K562 (cell line): ENCODE measurements around the gene NUP98. TPM values are rescaled to one million over a fixed set of nuclear protein-coding genes. Genes with fewer than 3 reads are reported as not detected.
A peak's percentile ranks its signal among the peaks of the same experiment; 100 is the strongest.

Source experiments
- ARID4B ChIP-seq: sonication (generic); formaldehyde crosslinking; IDR thresholded peaks from 2 replicates; pipeline ENCODE4 v1.8.0; 2022; ENCODE audit warnings: mild to moderate bottlenecking, missing genetic modification reagents
- BRD9 ChIP-seq: fragments of 450-650 bp; IDR thresholded peaks from 2 replicates; pipeline ENCODE4 v1.6.1; 2018; ENCODE audit warnings: low read depth; ENCODE audit not compliant: partially characterized antibody
- CCAR2 ChIP-seq: fragments of 200-400 bp; formaldehyde crosslinking; IDR thresholded peaks from 2 replicates; pipeline ENCODE4 v1.6.1; 2017; ENCODE audit warnings: mild to moderate bottlenecking, low read depth, low read length
- CREB3 ChIP-seq: fragments of 450-650 bp; conservative IDR thresholded peaks from 2 replicates; pipeline ENCODE4 v1.6.1; 2016; ENCODE audit warnings: missing genetic modification characterization, low read depth, mild to moderate bottlenecking, missing compliant biosample characterization, moderate library complexity
- E4F1 ChIP-seq: fragments of 250-450 bp; sonication (Bioruptor Pico); IDR thresholded peaks from 2 replicates; pipeline ENCODE4 v1.5.0; 2021; ENCODE audit warnings: mild to moderate bottlenecking, borderline replicate concordance
- HCFC1 ChIP-seq: IDR thresholded peaks from 2 replicates; pipeline ENCODE4 v1.6.1; 2012; ENCODE audit warnings: low read depth, low read length, improper control_type of control experiment
- IFI16 ChIP-seq: fragments of 250-450 bp; sonication (Bioruptor Pico); IDR thresholded peaks from 2 replicates; pipeline ENCODE4 v2.1.2; 2022; ENCODE audit warnings: mild to moderate bottlenecking, inconsistent platforms
- JUN ChIP-seq, 2 experiments: sonication (generic) in 1 of 2; formaldehyde crosslinking in 1 of 2; IDR thresholded peaks; 2 replicates each; pipeline versions ENCODE4 v1.6.1 to v1.8.0; 2012 to 2022; ENCODE audit warnings: borderline replicate concordance in 2 of 2, mild to moderate bottlenecking in 2 of 2, improper control_type of control experiment in 1 of 2, low read depth in 1 of 2, low read length in 1 of 2, missing genetic modification reagents in 1 of 2
- NONO ChIP-seq, 2 experiments: fragments of 200-400 bp in 1 of 2; fragments of 450-650 bp in 1 of 2; formaldehyde crosslinking in 1 of 2; IDR thresholded peaks; 2 replicates each; pipeline ENCODE4 v1.6.1; 2017; ENCODE audit warnings: low read depth in 2 of 2, mild to moderate bottlenecking in 2 of 2, moderate library complexity in 2 of 2, low read length in 1 of 2
- RCOR1 ChIP-seq, 2 experiments: IDR thresholded peaks; 2 replicates each; pipeline ENCODE4 v1.6.1; 2012; ENCODE audit warnings: low read depth in 2 of 2, low read length in 2 of 2, borderline replicate concordance in 1 of 2, improper control_type of control experiment in 1 of 2
- ZBTB5 ChIP-seq: fragments of 450-650 bp; IDR thresholded peaks from 2 replicates; pipeline ENCODE4 v1.6.1; 2017; ENCODE audit warnings: antibody characterized with exemption
- ZNF311 ChIP-seq: fragments of 250-450 bp; sonication (Bioruptor Pico); IDR thresholded peaks from 2 replicates; pipeline ENCODE4 v1.4.0; 2020; ENCODE audit warnings: mild to moderate bottlenecking, moderate library complexity
- ZNF511 ChIP-seq: sonication (generic); formaldehyde crosslinking; IDR thresholded peaks from 2 replicates; pipeline ENCODE4 v1.8.0; 2022; ENCODE audit warnings: mild to moderate bottlenecking, missing genetic modification reagents
- ZNF717 ChIP-seq: fragments of 250-450 bp; sonication (Bioruptor Pico); IDR thresholded peaks from 2 replicates; pipeline ENCODE4 v1.5.0; 2021
- polyA plus RNA-seq, 8 experiments: library from polyadenylated mRNA; depleted of rRNA in 4 of 8; stranded (reverse) in 5 of 8; unstranded in 3 of 8; fragments of >200 nt; fragmentation: Nextera tagmentation in 2 of 8; fragmentation: Illumina TruSeq in 1 of 8; extraction: Ambion mirVana in 2 of 8; extraction: Trizol in 1 of 8; gene quantifications; 2 replicates each; pipeline versions ENCODE4 v1.2.1 to v1.2.3, GENCODE V29; 2011 to 2014; ENCODE audit warnings: inconsistent platforms in 1 of 8, missing spikeins in 1 of 8
- total RNA-seq, 7 experiments: library from RNA; depleted of rRNA in 6 of 7; stranded (reverse); fragments of >200 nt in 6 of 7; fragmentation: Illumina TruSeq in 2 of 7; extraction: Trizol in 2 of 7; gene quantifications; 2 replicates each; pipeline versions ENCODE4 v1.2.1 to v1.2.3, GENCODE V29; 2011 to 2021; ENCODE audit warnings: low replicate concordance in 1 of 7

The NUP98 gene
- total and polyA plus RNA-seq, 9 of the 15 experiments (the other 6 are each of a cell fraction or from before 2014, with no cell fraction given), result 45.1 to 196 (median 130) TPM

- TF ChIP-seq CREB3 (tag) (no peak), ZNF511 (CRISPR knock-in tag) (no peak), CCAR2 (no peak), JUN (IDR thresholded peaks at IDR 0.05; ENCODE audit: borderline replicate concordance, low read depth, low read length) (0 out of 2 replicates have a peak, but pooled peaks have one; percentile 16), JUN (CRISPR knock-in tag; IDR thresholded peaks at IDR 0.05; ENCODE audit: borderline replicate concordance) (no peak), ARID4B (CRISPR knock-in tag) (no peak; the same call in 1 of the 2 replicates), ZNF717 (no peak), RCOR1 (IDR thresholded peaks at IDR 0.05; ENCODE audit: borderline replicate concordance in 1 of 2, low read depth in 2 of 2, low read length in 2 of 2) (peak; percentile 16 to 89; a peak in 3 of 4 replicates), HCFC1 (no peak), E4F1 (CRISPR knock-in tag) (no peak), ZBTB5 (no peak), ZNF311 (no peak), IFI16 (CRISPR knock-in tag) (no peak), NONO (IDR thresholded peaks at IDR 0.05; ENCODE audit: low read depth in 2 of 2, low read length in 1 of 2) (no peak), BRD9 (no peak)
Observed at GRCh38 chr11:3831378-3832239, 34.3 kb upstream of the NUP98 start (continued).
